ENCODE measurements around the gene ASCC2. TPM values are rescaled to one million over a fixed set of nuclear protein-coding genes. Genes with fewer than 3 reads are reported as not detected.
A peak's percentile ranks its signal among the peaks of the same experiment; 100 is the strongest.

Gene ASCC2
- total and polyA plus RNA-seq, 2 of the 4 experiments (the other 2 are of a cell fraction): 40.0 to 62.2 TPM

- CTCF ChIA-PET: interaction anchor here (0.6 kb wide), 1 partner anchor 51 kb away, joined by 3 read pairs; no protein-coding TSS in a partner anchor
- Histone ChIP-seq H4K20me1 (ENCODE audit: insufficient read depth, low read length) (no peaks in the 10 kb centered on the region), H3K36me3 (ENCODE audit: control insufficient read depth, insufficient read depth, low read length) (no peaks in the 10 kb centered on the region), H4K8ac (ENCODE audit: low read depth in 2 of 2, low read length in 2 of 2) (no peak overlapping the region), H3K18ac (ENCODE audit: low read depth, low read length) (no peak overlapping the region), H2BK20ac (ENCODE audit: low read depth, low read length) (no peak overlapping the region), H3K4me1 (ENCODE audit: control insufficient read depth, insufficient read depth, low read length) (0 out of 2 replicates have a peak, but pooled peaks cover 2% of the 10 kb centered on the region), H2BK15ac (ENCODE audit: low read depth, low read length) (no peak overlapping the region), H3K9me1 (ENCODE audit: insufficient read depth, low read length) (no peaks in the 10 kb centered on the region), H3K27ac (ENCODE audit: insufficient read depth, low read length) (no peak overlapping the region), H2AK9ac (replicated peaks; ENCODE audit: low read depth, low read length, poor library complexity) (no peak overlapping the region), H2AK5ac (ENCODE audit: low read depth, low read length) (no peak overlapping the region), H3K27me3 (ENCODE audit: control insufficient read depth, insufficient read depth, low read length) (peaks cover 3% of the 10 kb centered on the region; the same call in 1 of the 2 replicates), H3K4ac (ENCODE audit: low read depth, low read length) (no peak overlapping the region), H3K79me1 (ENCODE audit: low read depth in 1 of 2, low read length in 2 of 2) (no peaks in the 10 kb centered on the region), H3K4me2 (ENCODE audit: low read depth, low read length) (no peak overlapping the region), H3K9ac (ENCODE audit: low read depth, low read length) (no peak overlapping the region), H2AFZ (replicated peaks; ENCODE audit: low read length, poor library complexity) (no peak overlapping the region), H3K14ac (replicated peaks; ENCODE audit: low read depth, low read length) (no peak overlapping the region), H2BK5ac (ENCODE audit: low read depth, low read length, poor library complexity, severe bottlenecking) (no peak overlapping the region), H3K23ac (ENCODE audit: low read depth, low read length) (no peak overlapping the region), H3K9me3 (ENCODE audit: control insufficient read depth, insufficient read depth, low read length) (no peaks in the 10 kb centered on the region), H3K56ac (ENCODE audit: extremely low read depth, insufficient read depth, low read length) (no peak overlapping the region), H3K4me3 (ENCODE audit: insufficient read depth, low read depth, low read length) (no peak overlapping the region), H4K5ac (ENCODE audit: low read depth, low read length) (no peak overlapping the region), H2BK120ac (ENCODE audit: low read depth, low read length) (no peak overlapping the region), H4K91ac (ENCODE audit: insufficient read depth, low read depth, low read length) (no peak overlapping the region)
- ATAC-seq (ENCODE audit: low read depth): peak; percentile 21; the same call in 1 of the 2 replicates
- no CpG with 5 or more reads among the region's 3 CpGs for WGBS, 2 experiments (ENCODE audit: extremely low coverage in 2 of 2, insufficient read length in 1 of 2)
- intact Hi-C loops (cut with micrococcal nuclease): no loop called here
- POLR2A ChIA-PET (ENCODE audit: unreplicated experiment): no interaction called here
- dilution Hi-C loops (cut with HindIII; ENCODE audit: low sequenced_read_pairs, unreplicated experiment): no loop called here
- in situ Hi-C loops (cut with MboI; ENCODE audit: low sequenced_read_pairs): no loop called here
- no peak for DNase-seq
- no TSS peak for BruUV-seq (replicated peaks)
- TF ChIP-seq BHLHE40 (IDR thresholded peaks at IDR 0.05; ENCODE audit: low read depth, low read length) (no peak), CTCF (conservative IDR thresholded peaks at IDR 0.05; ENCODE audit: low read depth, low read length) (no peak), CEBPB (IDR thresholded peaks at IDR 0.05; ENCODE audit: low read depth, low read length) (no peak), RCOR1 (IDR thresholded peaks at IDR 0.05; ENCODE audit: insufficient replicate concordance, low read length) (no peak), CHD1 (IDR thresholded peaks at IDR 0.05; ENCODE audit: low read depth, low read length) (no peak), RFX5 (IDR thresholded peaks at IDR 0.05; ENCODE audit: low read depth, low read length) (no peak), USF2 (IDR thresholded peaks at IDR 0.05; ENCODE audit: low read depth, low read length) (no peak), MAZ (IDR thresholded peaks at IDR 0.05; ENCODE audit: borderline replicate concordance, low read depth, low read length) (no peak), MAFK (IDR thresholded peaks at IDR 0.05; ENCODE audit: low read depth, low read length) (no peak), FOS (IDR thresholded peaks at IDR 0.05; ENCODE audit: low read depth, low read length) (no peak), SMC3 (IDR thresholded peaks at IDR 0.05; ENCODE audit: low read depth, low read length) (no peak), MXI1 (IDR thresholded peaks at IDR 0.05; ENCODE audit: borderline replicate concordance, low read depth, low read length) (no peak), RAD21 (IDR thresholded peaks at IDR 0.05; ENCODE audit: low read length) (no peak), ELK1 (IDR thresholded peaks at IDR 0.05; ENCODE audit: borderline replicate concordance, low read depth, low read length) (no peak)
Measured at GRCh38 chr22:29870574-29870973, 32.5 kb upstream of the ASCC2 start.

All from IMR-90 (cell line).